ENCODE results near the gene CELF2.

The CELF2 gene

DNA sequence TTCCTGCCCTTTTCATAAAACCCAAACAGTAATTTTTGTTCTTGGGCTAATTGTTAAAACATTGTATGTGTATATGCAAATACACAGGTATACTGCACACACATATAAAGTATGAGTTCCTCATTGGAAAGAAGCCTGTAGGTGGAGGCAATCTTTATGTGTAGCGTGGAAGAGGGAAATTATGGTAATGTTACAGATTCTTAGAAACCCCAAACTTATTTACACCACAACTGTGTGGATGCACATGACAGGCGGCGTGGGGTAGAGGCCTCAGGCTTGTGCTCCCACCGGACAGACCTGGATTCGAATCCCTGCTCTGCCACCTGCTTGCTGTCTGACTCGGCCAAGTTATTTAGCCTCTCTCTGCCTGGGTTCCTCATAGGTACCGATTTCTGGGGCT, 223.0 kb downstream of the CELF2 start (continued):
- TF ChIP-seq ESRRG (CRISPR knock-in tag; IDR thresholded peaks at IDR 0.05) = no peak
- no peak for TF ChIP-seq ZFP30 (CRISPR knock-in tag; IDR thresholded peaks at IDR 0.05)
- no peak for TF ChIP-seq ZFP3 (CRISPR knock-in tag; IDR thresholded peaks at IDR 0.05)
- no peak for TF ChIP-seq ARNTL (CRISPR knock-in tag; IDR thresholded peaks at IDR 0.05; ENCODE audit: borderline replicate concordance, low read depth)
- TF ChIP-seq, protein P1, sequence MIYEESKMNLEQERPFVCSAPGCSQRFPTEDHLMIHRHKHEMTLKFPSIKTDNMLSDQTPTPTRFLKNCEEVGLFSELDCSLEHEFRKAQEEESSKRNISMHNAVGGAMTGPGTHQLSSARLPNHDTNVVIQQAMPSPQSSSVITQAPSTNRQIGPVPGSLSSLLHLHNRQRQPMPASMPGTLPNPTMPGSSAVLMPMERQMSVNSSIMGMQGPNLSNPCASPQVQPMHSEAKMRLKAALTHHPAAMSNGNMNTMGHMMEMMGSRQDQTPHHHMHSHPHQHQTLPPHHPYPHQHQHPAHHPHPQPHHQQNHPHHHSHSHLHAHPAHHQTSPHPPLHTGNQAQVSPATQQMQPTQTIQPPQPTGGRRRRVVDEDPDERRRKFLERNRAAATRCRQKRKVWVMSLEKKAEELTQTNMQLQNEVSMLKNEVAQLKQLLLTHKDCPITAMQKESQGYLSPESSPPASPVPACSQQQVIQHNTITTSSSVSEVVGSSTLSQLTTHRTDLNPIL (CRISPR knock-in tag; IDR thresholded peaks at IDR 0.05; ENCODE audit: low read depth) = no peak

GRCh38 chr10:11242443-11243387, 225.0 kb downstream of the CELF2 start:
- TF ChIP-seq ZNF8 (CRISPR knock-in tag; IDR thresholded peaks at IDR 0.05) (no peak), ZNF70 (CRISPR knock-in tag; IDR thresholded peaks at IDR 0.05) (no peak), ZFP30 (CRISPR knock-in tag; IDR thresholded peaks at IDR 0.05) (no peak), ISL1 (CRISPR knock-in tag; IDR thresholded peaks at IDR 0.05) (no peak)
- TF ChIP-seq, protein P1 (CRISPR knock-in tag; IDR thresholded peaks at IDR 0.05; ENCODE audit: low read depth) = no peak
- ATAC-seq = no peak

GRCh38 chr10:11243425-11244222, 226.0 kb downstream of the CELF2 start:
- no peak for ATAC-seq

GRCh38 chr10:11245095-11245479, 227.4 kb downstream of the CELF2 start:
- TF ChIP-seq PPARA (CRISPR knock-in tag; IDR thresholded peaks at IDR 0.05; ENCODE audit: borderline replicate concordance) (no peak), ZFP3 (CRISPR knock-in tag; IDR thresholded peaks at IDR 0.05) (no peak), GLIS3 (CRISPR knock-in tag; IDR thresholded peaks at IDR 0.05) (no peak), PATZ1 (CRISPR knock-in tag; IDR thresholded peaks at IDR 0.05; ENCODE audit: borderline replicate concordance) (no peak), RARB (CRISPR knock-in tag; IDR thresholded peaks at IDR 0.05) (no peak), ARNTL (CRISPR knock-in tag; IDR thresholded peaks at IDR 0.05; ENCODE audit: borderline replicate concordance, low read depth) (no peak), ZNF8 (CRISPR knock-in tag; IDR thresholded peaks at IDR 0.05) (no peak), TCF4 (CRISPR knock-in tag; IDR thresholded peaks at IDR 0.05; ENCODE audit: borderline replicate concordance) (no peak), POU6F1 (CRISPR knock-in tag; IDR thresholded peaks at IDR 0.05; ENCODE audit: borderline replicate concordance, low read depth) (no peak), BACH2 (CRISPR knock-in tag; IDR thresholded peaks at IDR 0.05; ENCODE audit: borderline replicate concordance) (no peak), ZNF565 (CRISPR knock-in tag; conservative IDR thresholded peaks at IDR 0.05; ENCODE audit: low read depth) (no peak), OSR1 (CRISPR knock-in tag; IDR thresholded peaks at IDR 0.05) (no peak), ISL1 (CRISPR knock-in tag; IDR thresholded peaks at IDR 0.05) (no peak), SNAI2 (CRISPR knock-in tag; IDR thresholded peaks at IDR 0.05) (no peak), TOX (CRISPR knock-in tag; IDR thresholded peaks at IDR 0.05; ENCODE audit: borderline replicate concordance) (no peak), ESRRG (CRISPR knock-in tag; IDR thresholded peaks at IDR 0.05) (no peak), CSDC2 (CRISPR knock-in tag; IDR thresholded peaks at IDR 0.05) (no peak)
- TF ChIP-seq, protein P1 (CRISPR knock-in tag; IDR thresholded peaks at IDR 0.05; ENCODE audit: low read depth) = no peak
- TF ChIP-seq, protein P2, sequence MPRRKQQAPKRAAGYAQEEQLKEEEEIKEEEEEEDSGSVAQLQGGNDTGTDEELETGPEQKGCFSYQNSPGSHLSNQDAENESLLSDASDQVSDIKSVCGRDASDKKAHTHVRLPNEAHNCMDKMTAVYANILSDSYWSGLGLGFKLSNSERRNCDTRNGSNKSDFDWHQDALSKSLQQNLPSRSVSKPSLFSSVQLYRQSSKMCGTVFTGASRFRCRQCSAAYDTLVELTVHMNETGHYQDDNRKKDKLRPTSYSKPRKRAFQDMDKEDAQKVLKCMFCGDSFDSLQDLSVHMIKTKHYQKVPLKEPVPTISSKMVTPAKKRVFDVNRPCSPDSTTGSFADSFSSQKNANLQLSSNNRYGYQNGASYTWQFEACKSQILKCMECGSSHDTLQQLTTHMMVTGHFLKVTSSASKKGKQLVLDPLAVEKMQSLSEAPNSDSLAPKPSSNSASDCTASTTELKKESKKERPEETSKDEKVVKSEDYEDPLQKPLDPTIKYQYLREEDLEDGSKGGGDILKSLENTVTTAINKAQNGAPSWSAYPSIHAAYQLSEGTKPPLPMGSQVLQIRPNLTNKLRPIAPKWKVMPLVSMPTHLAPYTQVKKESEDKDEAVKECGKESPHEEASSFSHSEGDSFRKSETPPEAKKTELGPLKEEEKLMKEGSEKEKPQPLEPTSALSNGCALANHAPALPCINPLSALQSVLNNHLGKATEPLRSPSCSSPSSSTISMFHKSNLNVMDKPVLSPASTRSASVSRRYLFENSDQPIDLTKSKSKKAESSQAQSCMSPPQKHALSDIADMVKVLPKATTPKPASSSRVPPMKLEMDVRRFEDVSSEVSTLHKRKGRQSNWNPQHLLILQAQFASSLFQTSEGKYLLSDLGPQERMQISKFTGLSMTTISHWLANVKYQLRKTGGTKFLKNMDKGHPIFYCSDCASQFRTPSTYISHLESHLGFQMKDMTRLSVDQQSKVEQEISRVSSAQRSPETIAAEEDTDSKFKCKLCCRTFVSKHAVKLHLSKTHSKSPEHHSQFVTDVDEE (CRISPR knock-in tag; IDR thresholded peaks at IDR 0.05) = no peak
- no peak for ATAC-seq

More at GRCh38 chr10:11243425-11244222, 226.0 kb downstream of the CELF2 start:
- TF ChIP-seq BACH2 (CRISPR knock-in tag; IDR thresholded peaks at IDR 0.05; ENCODE audit: borderline replicate concordance) (no peak), ZNF8 (CRISPR knock-in tag; IDR thresholded peaks at IDR 0.05) (no peak)

All from SK-N-SH treated with all-trans-retinoic acid at 6 μM for 48 hours (cell line).